Pancreas (tissue), 10 donors: Measurements from ENCODE around the gene GJA8. TPM values are rescaled to one million over a fixed set of nuclear protein-coding genes. Genes with fewer than 3 reads are reported as not detected.

Source experiments
- ATAC-seq, 4 donors: fragments of 200-7000 bp; cut with Tn5 transposase; one replicate each; pipeline versions ENCODE4 v1.8.0 to v1.9.1; 2020; ENCODE audit warnings: mild to moderate bottlenecking in 4 of 4, moderate library complexity in 4 of 4
- DNase-seq, 6 donors: peaks; one replicate each; pipeline ENCODE4 v3.0.0-alpha.2; 2020
- FAIRE-seq: peaks from 2 replicates; lab custom pipeline; 2012; peaks lifted over from hg19 to GRCh38; lab: Jason Lieb, UNC
- H3K27ac ChIP-seq, 4 donors: fragments of 200-600 bp; sonication (generic); 1 replicate in 3 of 4; 2 replicates in 1 of 4; pipeline versions ENCODE4 v1.5.0 to v1.8.0; 2020
- H3K27me3 ChIP-seq, 4 donors: fragments of 200-600 bp; one replicate each; pipeline ENCODE4 v1.8.0; 2021
- H3K36me3 ChIP-seq, 3 donors: fragments of 200-600 bp; sonication (generic) in 1 of 3; one replicate each; pipeline versions ENCODE4 v1.5.0 to v1.8.0; 2020 to 2021
- H3K4me1 ChIP-seq, 3 donors: fragments of 200-600 bp; one replicate each; pipeline ENCODE4 v1.8.0; 2021
- H3K4me3 ChIP-seq, 4 donors: fragments of 200-600 bp; sonication (generic) in 2 of 4; one replicate each; pipeline versions ENCODE4 v1.5.0 to v1.8.0; 2020 to 2021
- H3K9me3 ChIP-seq, 4 donors: fragments of 200-600 bp; one replicate each; pipeline ENCODE4 v1.8.0; 2021
- WGBS, 2 donors: extraction: QIAGEN DNeasy Blood & Tissue Kit; methylation state at CpG; one replicate each; pipeline ENCODE4 v1.1.7; 2013; 5-methylcytosine and 5-hydroxymethylcytosine counted together
- intact Hi-C, 3 donors: fragments of 100-400 bp; cut with DNase I; formaldehyde crosslinking; loops; one replicate each; pipeline versions ENCODE4 v1.11.1 to v1.14.2; 2022
- polyA plus RNA-seq, 2 donors: library from polyadenylated mRNA; stranded (reverse); fragments of 200-250 nt; gene quantifications; one replicate each; pipeline ENCODE4 v1.2.3, GENCODE V29; 2013
- total RNA-seq, 6 donors: library from RNA; stranded (reverse); fragmentation: NEBNext Ultra II Directional in 4 of 6; extraction: Animal tissue kit (Norgen Biotek cat#: 25700) in 4 of 6; gene quantifications; one replicate each; pipeline versions ENCODE4 v1.2.1 to v1.2.4, GENCODE V29; 2021 to 2023
- TF ChIP-seq, protein P1 (sequence below), 4 donors: fragments of 200-600 bp; sonication (generic) in 3 of 4; IDR thresholded peaks; one replicate each; pipeline versions ENCODE4 v1.5.0 to v1.8.0; 2021; ENCODE audit warnings: antibody characterized with exemption in 4 of 4
- donor health status: healthy with polysubstance abuse.
- donor health status: DM: no; HTN: no; CAD: no; lungs with moderate emphysema.
- donor health status: DM: no; HTN: no; CAD: no.
- donor health status: control.
- donor health status: control.
- donor health status: Bipolar disorder and iron deficiency.
- donor health status: DM: yes; HTN: yes; CAD: no.
- donor health status: DM: no; HTN: no; CAD: no.
- donor health status: DM: no; HTN: no; CAD: no.
- donor health status: DM: yes; HTN: yes; CAD: no.

Gene GJA8
- total and polyA plus RNA-seq, 8 donors: not detected

DNA sequence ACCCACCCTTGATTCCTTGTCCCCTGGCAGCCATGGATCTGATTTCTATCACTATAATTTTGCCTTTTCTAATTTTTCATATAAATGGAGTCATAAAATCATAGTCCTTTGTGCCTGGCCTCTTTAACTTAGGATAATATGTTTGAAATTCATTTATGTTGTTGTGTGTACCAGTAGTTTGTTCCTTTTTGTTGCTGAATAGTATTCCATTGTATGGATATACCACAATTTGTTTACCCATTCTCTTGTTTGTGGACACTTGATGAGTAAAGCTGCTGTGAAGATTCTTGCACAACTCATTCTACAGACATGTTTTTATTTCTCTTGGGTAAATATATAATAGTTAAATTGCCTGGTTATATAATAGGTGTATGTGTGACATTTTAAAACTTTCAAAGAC lies 22.7 kb upstream of the GJA8 start:
- Histone ChIP-seq H3K27me3 (peaks cover 0 to 4% (median 0%) of the 10 kb centered on the region in 4 donors), H3K36me3 (no peaks in the 10 kb centered on the region), H3K27ac (no peak overlapping the region), H3K9me3 (no peaks in the 10 kb centered on the region), H3K4me1 (no peaks in the 10 kb centered on the region), H3K4me3 (no peak overlapping the region)
- ATAC-seq (no peak), FAIRE-seq (no peak), DNase-seq (no peak)
- intact Hi-C loops: loop anchor here in 1 of 3 donors (10.0 kb wide), 1 partner anchor 155 kb away; no protein-coding TSS in a partner anchor
- TF ChIP-seq, protein P1, sequence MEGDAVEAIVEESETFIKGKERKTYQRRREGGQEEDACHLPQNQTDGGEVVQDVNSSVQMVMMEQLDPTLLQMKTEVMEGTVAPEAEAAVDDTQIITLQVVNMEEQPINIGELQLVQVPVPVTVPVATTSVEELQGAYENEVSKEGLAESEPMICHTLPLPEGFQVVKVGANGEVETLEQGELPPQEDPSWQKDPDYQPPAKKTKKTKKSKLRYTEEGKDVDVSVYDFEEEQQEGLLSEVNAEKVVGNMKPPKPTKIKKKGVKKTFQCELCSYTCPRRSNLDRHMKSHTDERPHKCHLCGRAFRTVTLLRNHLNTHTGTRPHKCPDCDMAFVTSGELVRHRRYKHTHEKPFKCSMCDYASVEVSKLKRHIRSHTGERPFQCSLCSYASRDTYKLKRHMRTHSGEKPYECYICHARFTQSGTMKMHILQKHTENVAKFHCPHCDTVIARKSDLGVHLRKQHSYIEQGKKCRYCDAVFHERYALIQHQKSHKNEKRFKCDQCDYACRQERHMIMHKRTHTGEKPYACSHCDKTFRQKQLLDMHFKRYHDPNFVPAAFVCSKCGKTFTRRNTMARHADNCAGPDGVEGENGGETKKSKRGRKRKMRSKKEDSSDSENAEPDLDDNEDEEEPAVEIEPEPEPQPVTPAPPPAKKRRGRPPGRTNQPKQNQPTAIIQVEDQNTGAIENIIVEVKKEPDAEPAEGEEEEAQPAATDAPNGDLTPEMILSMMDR (IDR thresholded peaks at IDR 0.05): no peak

DNA sequence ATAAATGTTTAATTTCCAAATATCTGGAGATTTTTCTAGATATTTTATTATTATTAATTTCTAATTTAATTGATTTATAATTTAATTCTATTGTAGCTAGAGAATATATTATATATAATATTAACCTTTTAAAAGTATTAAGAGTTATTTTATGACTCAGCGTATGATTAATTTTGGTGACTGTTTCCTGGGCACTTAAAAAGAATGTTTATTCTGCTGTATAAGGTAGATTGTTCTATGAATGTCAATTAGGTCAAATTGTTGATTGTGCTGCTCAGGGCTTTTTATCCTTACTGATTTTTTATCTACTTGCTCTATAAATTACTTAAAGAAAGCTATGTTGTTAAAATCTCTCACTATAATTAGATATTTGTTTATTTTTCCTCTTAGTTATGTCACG lies 20.1 kb upstream of the GJA8 start:
- DNase-seq (no peak), FAIRE-seq (peak; percentile 86), ATAC-seq (no peak)
- WGBS, 2 donors: 63 to 75% methylated on average over 2 of the region's 2 CpGs
- no peaks in the 10 kb centered on the region for H3K36me3 ChIP-seq
- intact Hi-C loops: loop anchor here in 1 of 3 donors (10.0 kb wide), 1 partner anchor 158 kb away; no protein-coding TSS in a partner anchor
- no peaks in the 10 kb centered on the region for H3K9me3 ChIP-seq
- TF ChIP-seq, protein P1 (IDR thresholded peaks at IDR 0.05): no peak
- H3K4me3 ChIP-seq: no peak overlapping the region
- H3K27ac ChIP-seq: no peak overlapping the region
- H3K27me3 ChIP-seq: peaks cover 0 to 4% (median 0%) of the 10 kb centered on the region in 4 donors
- no peaks in the 10 kb centered on the region for H3K4me1 ChIP-seq

DNA sequence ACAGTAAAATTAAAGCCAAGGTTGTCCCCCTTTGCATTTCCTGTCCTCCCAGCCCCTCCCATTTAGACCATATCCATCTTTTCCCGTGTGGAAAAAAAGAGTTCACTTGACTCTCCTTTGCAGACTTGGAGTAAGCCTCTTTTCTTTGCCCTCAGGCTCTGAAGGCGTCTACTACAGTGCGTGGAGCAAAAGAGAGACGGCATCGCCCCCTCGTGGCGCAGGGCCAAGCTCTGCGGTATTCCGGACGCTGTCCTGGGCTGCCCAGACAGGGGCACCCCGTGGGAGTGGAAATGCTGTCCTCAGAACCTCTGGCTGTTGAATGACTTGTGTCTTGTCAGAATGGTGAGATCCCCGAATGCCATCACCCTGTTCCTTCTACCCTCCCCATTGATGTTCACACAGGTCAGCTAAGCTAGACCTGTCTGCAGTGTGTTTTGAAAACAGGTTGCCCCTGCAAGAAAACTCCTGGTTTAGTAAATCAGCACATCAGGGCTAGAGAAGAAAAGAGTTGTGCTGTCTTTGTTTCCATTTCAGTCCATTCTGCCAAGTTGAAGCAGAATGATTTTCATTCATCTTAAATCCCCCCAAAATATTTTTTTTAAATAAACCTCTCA lies 12.3 kb upstream of the GJA8 start:
- 15 to 18% methylated on average over 12 of the region's 12 CpGs for WGBS, 2 donors
- DNase-seq (peak in 5 of 6 donors; percentile 26 to 82 (median 33)), ATAC-seq (peak in 3 of 4 donors; percentile 79 to 90 (median 83)), FAIRE-seq (no peak)
- intact Hi-C loops: loop anchor here in 1 of 3 donors (5.0 to 10.0 kb wide), 3 partner anchors 168 to 385 kb away; no protein-coding TSS in a partner anchor
- TF ChIP-seq, protein P1 (IDR thresholded peaks at IDR 0.05): peak in 1 of 4 donors; percentile 23
- Histone ChIP-seq H3K4me1 (no peaks in the 10 kb centered on the region), H3K27ac (no peak overlapping the region), H3K27me3 (no peaks in the 10 kb centered on the region), H3K36me3 (no peaks in the 10 kb centered on the region), H3K9me3 (no peaks in the 10 kb centered on the region), H3K4me3 (no peak overlapping the region)

DNA sequence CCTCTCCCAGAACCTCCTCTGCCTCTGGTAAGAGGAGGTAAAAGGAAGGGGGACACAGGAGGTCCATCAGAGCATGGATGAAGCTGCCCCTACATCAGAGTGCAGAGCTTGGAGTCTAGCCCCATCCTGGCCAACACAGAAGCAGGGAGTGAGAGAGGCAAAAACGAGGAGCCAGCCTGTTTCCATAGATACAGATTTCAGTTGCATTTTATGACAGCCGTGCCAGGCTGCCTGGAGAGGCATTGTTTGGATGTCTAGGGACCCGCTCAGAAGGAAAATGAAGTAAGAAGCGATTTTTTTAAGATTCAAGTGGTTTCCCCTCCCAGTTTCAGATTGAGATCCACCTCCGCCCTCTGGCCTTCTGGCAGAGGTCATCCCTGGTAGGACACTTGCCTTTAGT lies 11.5 kb upstream of the GJA8 start:
- Histone ChIP-seq H3K9me3 (no peaks in the 10 kb centered on the region), H3K4me3 (no peak overlapping the region), H3K4me1 (no peaks in the 10 kb centered on the region), H3K27me3 (no peaks in the 10 kb centered on the region), H3K27ac (no peak overlapping the region), H3K36me3 (no peaks in the 10 kb centered on the region)
- FAIRE-seq: no peak
- intact Hi-C loops: loop anchor here in 1 of 3 donors (5.0 to 10.0 kb wide), 3 partner anchors 169 to 386 kb away; no protein-coding TSS in a partner anchor
- DNase-seq: no peak
- TF ChIP-seq, protein P1 (IDR thresholded peaks at IDR 0.05): no peak
- 67 to 78% methylated on average over 5 of the region's 5 CpGs for WGBS, 2 donors
- no peak for ATAC-seq

DNA sequence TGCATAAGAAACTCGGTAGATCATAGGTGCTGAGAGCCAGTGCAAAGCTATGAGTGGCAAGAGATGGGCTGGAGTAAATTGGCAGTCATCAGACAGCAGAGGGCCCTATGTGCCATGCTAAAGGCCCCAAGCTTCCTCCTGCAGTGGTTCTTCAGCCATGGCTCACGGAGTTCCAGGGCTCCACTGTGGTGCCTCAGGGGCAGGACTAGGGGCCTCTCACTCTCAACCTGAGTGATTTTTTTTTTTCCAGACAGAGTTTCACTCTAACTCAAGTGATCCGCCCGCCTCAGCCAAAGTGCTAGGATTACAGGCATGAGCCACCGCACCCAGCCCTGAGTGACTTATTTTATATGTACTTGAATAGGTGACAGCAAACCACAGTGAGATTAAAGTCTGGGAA lies 10.4 kb upstream of the GJA8 start:
- DNase-seq (no peak), ATAC-seq (peak in 2 of 4 donors; percentile 26 to 44)

More for the DNA sequence above, 10.4 kb upstream of the GJA8 start:
- TF ChIP-seq, protein P1 (IDR thresholded peaks at IDR 0.05): no peak
- no peak overlapping the region for H3K4me3 ChIP-seq
- 73 to 80% methylated on average over 5 of the region's 5 CpGs for WGBS, 2 donors
- H3K36me3 ChIP-seq: no peaks in the 10 kb centered on the region
- no peaks in the 10 kb centered on the region for H3K27me3 ChIP-seq
- no peaks in the 10 kb centered on the region for H3K9me3 ChIP-seq
- no peak overlapping the region for H3K27ac ChIP-seq
- intact Hi-C loops: loop anchor here in 1 of 3 donors (5.0 to 10.0 kb wide), 3 partner anchors 170 to 387 kb away; no protein-coding TSS in a partner anchor
- H3K4me1 ChIP-seq: no peaks in the 10 kb centered on the region
- no peak for FAIRE-seq
